ENCODE measurements around the gene SDHAF2.
"Not testable (repeated sequence)": the region's sequence is repeated elsewhere in the genome, so short reads cannot be mapped to it uniquely, and the experiment has no call there.

Gene SDHAF2

GRCh38 chr11:61422226-61422625 lies 7.7 kb upstream of the SDHAF2 start:
- no peak for DNase-seq (ENCODE audit: extremely low read depth in 1 of 2, low read depth in 1 of 2)

GRCh38 chr11:61425367-61426131 lies 4.4 kb upstream of the SDHAF2 start:
- no peak for DNase-seq (ENCODE audit: extremely low read depth in 1 of 2, low read depth in 1 of 2)

DNA sequence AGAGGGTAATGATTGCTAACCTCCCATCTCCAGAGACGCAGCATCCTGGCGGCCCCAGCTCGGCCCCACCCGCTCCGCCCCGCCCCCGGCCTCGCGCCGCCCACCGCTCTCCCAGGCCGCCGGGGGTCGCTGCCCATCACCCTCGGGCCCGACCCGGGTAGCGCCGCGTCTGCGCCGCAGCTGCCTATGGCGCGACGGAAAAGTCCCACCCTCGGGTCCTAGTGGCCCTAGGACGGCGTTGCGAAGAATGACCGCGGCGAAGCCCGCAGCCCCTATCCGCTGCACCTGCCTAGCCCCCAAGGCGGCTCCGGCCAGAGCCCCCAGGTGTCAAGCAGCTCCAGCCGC lies 606 bp upstream of the SDHAF2 start:
- peak; percentile 59 for DNase-seq (ENCODE audit: extremely low read depth in 1 of 2, low read depth in 1 of 2)

DNA sequence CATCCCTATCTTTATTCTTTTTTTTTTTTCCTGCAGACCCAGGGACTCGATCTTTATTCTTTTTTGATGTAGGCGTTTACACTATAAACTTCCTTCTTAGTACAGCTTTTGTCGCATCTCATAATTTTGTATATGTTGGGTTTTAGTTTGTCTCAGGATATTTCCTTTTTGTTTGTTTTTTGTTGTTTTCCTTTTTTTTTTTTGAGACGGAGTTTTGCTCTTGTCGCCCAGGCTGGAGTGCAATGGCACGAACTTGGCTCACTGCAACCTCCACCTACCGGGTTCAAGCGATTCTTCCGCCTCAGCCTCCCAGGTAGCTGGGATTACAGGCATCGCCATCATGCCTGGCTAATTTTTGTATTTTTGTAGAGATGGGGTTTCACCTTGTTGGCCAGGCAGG lies 915 bp downstream of the SDHAF2 start:
- not testable (repeated sequence) for DNase-seq (ENCODE audit: extremely low read depth in 1 of 2, low read depth in 1 of 2)

DNA sequence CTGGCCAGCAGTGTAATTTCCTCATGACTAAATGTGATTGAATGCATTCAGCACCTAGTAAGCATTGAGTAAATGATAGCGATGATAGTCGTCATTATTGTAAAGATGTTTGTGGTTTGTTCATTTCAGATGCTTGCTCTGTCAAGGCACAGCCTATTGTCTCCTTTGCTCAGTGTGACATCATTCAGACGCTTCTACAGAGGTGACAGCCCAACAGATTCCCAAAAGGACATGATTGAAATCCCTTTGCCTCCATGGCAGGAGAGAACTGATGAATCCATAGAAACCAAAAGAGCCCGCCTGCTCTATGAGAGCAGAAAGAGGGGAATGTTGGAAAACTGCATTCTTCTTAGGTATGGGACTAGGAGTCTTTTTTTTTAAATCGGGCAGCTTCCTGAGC lies 7.6 kb downstream of the SDHAF2 start:
- no peak for DNase-seq (ENCODE audit: extremely low read depth in 1 of 2, low read depth in 1 of 2)

- no peak for DNase-seq (ENCODE audit: extremely low read depth in 1 of 2, low read depth in 1 of 2)
These were observed 9.7 kb downstream of the SDHAF2 start for GRCh38 chr11:61439615-61440014.

- no peak for DNase-seq (ENCODE audit: extremely low read depth in 1 of 2, low read depth in 1 of 2)
These were observed 12.7 kb downstream of the SDHAF2 start for GRCh38 chr11:61442616-61443015.

- no peak for DNase-seq (ENCODE audit: extremely low read depth in 1 of 2, low read depth in 1 of 2)
These were observed 15.6 kb downstream of the SDHAF2 start for GRCh38 chr11:61445516-61445915.

DNA sequence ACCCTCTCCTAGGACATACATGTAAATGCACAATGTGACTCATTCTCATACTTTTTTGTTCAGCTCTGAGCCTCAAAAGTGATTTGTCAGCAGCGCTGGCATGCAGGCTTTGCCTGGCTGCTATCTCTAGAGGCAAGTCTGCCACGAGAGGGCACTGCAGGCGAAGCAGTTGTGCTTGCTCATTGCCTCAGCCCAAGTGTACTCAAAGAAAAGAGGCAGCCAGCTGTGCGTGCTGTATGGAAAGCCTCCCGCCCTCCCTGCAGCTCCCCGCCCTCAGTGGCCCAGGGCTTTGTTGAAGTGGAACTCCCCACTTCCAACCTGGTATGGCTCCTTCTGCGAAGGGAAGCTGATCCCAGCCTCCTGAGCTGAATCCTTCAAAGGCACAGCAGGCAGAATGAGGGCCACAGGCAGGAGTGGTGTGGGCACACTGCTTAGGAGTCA lies 16.3 kb downstream of the SDHAF2 start:
- peak; percentile 45 to 85 for DNase-seq (ENCODE audit: extremely low read depth in 1 of 2, low read depth in 1 of 2)

DNA sequence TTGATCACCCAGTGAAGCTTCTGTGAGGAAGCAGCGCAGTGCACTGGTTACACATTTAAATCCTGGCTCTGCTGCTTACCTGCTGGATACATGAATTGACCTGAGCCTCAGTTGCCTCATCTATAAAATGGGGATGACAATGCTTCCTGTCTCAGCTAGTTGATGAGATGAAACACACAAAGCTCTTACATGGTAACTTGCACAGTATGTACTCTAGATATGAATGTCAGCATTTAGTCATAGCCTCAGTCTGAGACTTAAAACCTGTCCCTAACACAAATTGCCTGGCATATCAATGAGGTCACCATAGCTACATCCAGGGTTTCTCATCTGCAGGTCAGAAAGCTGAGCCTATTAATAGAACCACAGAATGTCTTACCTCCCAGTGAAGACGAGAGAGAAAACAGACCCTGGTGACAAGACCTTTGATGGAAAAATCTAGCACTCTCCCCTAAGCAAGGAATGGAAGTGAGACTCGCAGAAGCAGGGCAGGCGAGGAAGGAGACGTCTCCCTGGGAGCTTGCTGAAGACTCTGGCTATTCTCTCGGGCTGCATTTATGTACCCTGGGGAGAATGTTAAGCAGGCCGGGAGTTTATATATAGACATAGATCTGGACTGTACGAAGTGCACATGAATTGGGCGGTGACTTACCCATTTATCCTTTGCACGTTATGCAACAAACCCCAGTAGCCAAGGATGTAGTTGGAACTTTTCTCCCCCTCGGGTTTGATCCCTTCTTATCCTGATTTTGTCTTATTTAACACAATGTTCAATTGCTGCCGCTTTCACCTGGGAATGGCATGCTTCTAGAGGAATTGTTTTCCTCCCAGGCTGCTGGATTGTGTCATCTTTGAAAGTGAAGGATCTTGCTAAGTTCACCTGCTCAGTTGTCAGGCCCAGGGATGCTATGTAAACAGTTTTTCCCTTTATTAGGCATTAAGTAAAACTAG lies 18.0 kb downstream of the SDHAF2 start:
- DNase-seq (ENCODE audit: extremely low read depth in 1 of 2, low read depth in 1 of 2), result no peak

DNA sequence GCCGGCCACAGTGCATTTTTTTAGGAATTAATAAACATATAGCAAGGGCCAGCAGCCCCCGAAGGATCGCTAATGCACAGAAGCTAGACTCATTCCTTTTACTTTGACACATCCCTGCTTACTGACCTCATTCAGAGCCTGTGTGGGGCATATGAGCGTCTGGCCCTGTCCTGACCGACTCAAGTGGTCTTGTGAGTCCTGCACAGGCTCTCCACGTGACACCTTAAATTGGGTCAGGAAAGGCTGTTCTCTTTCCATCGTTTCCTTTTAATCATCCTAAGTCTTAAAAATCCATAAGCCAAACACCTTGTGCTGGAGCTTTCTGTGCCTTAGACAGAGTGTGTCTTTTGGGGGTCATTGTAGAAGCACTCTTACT lies 18.6 kb downstream of the SDHAF2 start:
- no peak for DNase-seq (ENCODE audit: extremely low read depth in 1 of 2, low read depth in 1 of 2)

- DNase-seq (ENCODE audit: extremely low read depth in 1 of 2, low read depth in 1 of 2), result no peak
These were observed 22.9 kb downstream of the SDHAF2 start for GRCh38 chr11:61452825-61453224.

DNA sequence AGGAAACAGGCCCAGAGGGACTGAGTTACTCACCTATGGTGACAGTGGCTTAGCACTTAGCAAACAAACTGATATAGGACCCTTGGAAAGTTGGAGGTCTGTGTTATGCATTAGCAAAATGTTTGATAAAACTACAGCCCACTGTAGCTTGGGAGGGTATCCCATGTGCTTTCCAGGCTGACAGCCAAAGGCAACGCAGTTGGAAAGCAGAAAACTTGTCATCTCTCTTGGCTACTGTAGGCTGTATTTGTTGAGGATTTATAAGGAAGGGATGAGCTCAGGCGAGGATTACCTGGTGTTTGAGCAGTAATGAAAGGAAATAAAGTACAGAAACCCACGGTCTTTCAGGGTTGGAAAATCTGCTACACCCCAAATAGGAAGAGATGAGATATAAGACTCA lies 23.8 kb downstream of the SDHAF2 start:
- DNase-seq (ENCODE audit: extremely low read depth in 1 of 2, low read depth in 1 of 2), result no peak

GRCh38 chr11:61454520-61454919 lies 24.6 kb downstream of the SDHAF2 start:
- DNase-seq (ENCODE audit: extremely low read depth in 1 of 2, low read depth in 1 of 2), result no peak

DNA sequence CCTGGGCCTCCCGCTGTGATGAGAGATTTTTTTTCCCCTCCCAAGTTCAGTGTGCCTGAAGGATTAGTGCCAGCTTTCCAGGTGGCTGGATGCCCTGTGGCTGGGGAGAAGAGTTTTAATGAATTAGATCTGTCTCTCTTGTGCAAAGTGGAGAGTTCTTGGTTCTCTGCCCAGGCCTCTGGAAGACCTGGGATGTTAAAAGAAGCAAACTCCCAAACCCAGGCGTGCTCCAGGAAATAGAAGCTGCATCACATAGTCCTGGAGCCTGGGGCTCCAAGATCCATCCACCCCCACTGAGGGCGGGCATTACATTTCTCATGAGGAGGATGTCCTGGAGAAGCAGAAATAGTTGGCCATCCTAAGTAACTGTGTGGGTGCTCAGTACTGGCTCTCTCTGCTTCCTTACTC lies 30.6 kb downstream of the SDHAF2 start:
- DNase-seq (ENCODE audit: extremely low read depth in 1 of 2, low read depth in 1 of 2), result no peak

DNA sequence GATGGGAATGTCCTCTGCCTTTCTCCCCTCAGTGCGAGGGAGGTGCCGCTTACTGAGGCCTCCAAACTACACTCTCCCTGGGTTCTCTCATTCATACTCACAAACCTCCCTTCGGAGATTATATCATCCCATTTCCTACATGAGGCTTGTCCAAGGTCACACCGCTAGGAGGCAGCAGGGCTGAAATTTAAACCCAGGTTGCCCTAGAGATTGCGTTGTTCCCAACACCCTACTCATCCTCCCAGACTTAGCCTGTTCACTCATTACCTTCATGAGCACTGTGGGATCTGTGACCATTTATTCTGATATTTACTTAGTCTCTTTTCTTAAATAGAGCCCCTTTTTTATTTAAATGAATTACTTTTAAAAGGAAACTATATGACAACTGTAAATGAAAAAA lies 31.1 kb downstream of the SDHAF2 start:
- DNase-seq (ENCODE audit: extremely low read depth in 1 of 2, low read depth in 1 of 2), result no peak

GRCh38 chr11:61467602-61468001 lies 37.7 kb downstream of the SDHAF2 start:
- not testable (repeated sequence) for DNase-seq (ENCODE audit: extremely low read depth in 1 of 2, low read depth in 1 of 2)

DNA sequence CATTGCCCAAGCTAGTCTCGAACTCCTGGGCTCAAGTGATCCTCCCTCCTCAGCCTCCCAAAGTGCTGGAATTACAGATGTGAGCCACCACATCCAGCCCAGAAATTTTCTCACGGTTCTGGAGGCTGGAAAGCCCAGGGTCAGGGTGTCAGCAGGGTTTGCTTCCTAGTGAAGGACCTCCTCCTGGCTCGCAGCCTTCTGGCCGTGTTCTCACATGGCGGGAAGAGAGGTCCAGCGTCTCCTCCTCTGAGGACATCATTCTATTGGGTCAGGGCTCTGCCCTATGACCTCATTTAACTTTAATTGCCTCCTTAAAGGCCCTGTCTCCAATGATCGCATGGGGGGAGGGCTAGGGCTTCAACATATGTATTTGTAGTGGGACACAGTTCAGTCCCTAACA lies 38.1 kb downstream of the SDHAF2 start:
- no peak for DNase-seq (ENCODE audit: extremely low read depth in 1 of 2, low read depth in 1 of 2)

GRCh38 chr11:61472282-61472681 lies 42.4 kb downstream of the SDHAF2 start:
- no peak for DNase-seq (ENCODE audit: extremely low read depth in 1 of 2, low read depth in 1 of 2)

- no peak for DNase-seq (ENCODE audit: extremely low read depth in 1 of 2, low read depth in 1 of 2)
These were observed 42.9 kb downstream of the SDHAF2 start for GRCh38 chr11:61472868-61473267.

DNA sequence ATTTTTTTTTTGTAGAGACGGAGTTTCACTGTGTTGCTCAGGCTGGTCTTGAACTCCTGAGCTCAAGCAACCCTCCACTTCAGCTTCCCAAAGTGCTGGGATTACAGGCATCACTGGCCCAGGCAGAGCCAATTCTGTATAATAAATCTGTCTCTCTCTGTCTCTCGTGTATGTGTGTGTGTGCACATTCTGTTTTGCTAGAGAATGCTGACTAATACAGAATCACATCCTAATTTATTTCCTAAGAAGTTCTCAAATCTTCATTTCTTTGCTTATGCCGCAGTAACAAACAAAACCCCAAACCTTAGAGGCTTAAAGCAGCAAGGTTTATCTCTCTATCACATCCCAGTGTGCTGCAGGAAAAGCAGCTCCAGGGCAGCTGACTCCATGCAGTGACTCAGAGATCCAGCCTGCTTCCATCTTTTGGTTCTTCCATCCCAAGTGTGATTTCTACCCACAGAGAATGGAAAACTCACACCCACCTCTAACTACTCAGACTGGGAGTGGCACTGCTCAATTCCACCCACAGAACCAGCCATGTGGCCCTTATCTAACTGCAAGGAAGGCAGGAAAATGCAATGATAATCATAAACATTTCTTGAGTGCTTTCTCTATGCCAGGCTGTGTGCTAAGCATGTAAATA lies 43.6 kb downstream of the SDHAF2 start:
- DNase-seq (ENCODE audit: extremely low read depth in 1 of 2, low read depth in 1 of 2), result no peak

Measured in stimulated activated CD8-positive, alpha-beta memory T cell treated with anti-CD3 and anti-CD28 coated beads, Interleukin-7, amount 100 ng/mL, for 48 hours (primary cell).